ENCODE measurements around the gene GMDS. TPM values are rescaled to one million over a fixed set of nuclear protein-coding genes. Genes with fewer than 3 reads are reported as not detected.

Gene GMDS
- total and polyA plus RNA-seq, 2 of the 13 experiments (the other 11 are each of a cell fraction or from before 2014, with no cell fraction given), result 64.4 to 112 TPM

DNA sequence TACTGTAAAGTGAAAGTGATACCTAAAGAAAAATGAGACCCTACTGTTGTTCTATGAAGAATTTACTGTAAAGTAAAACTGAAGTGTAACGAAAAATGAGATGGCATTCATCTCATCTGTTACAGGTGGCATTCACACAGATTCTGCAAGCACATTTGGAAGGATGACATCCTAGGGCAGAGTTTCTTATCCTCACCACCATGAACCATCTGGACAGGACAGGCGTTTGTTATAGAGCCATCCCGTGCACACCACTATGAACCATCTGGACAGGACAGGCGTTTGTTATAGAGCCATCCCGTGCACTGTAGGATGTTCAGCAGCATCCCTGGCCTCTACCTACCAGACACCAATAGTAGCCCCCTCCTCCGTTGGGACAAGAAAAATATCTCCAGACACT lies 294.8 kb downstream of the GMDS start:
- FAIRE-seq (no peak), ATAC-seq (no peak; the same call in 2 of the 3 replicates), DNase-seq (ENCODE audit: low spot score) (no peak)
- no peak overlapping the region for H2AFZ ChIP-seq (ENCODE audit: low read length)
- H3K27me3 ChIP-seq (ENCODE audit: control insufficient read depth in 1 of 2, insufficient read depth in 2 of 2, low read length in 2 of 2), result no peaks in the 10 kb centered on the region
- intact Hi-C loops (cut with micrococcal nuclease; ENCODE audit: unreplicated experiment), result loop anchor here (10.0 kb wide), 1 partner anchor 404 kb away; no protein-coding TSS in a partner anchor
- no peak overlapping the region for H3K27ac ChIP-seq (ENCODE audit: extremely low read length, insufficient read depth, low read length)
- WGBS (ENCODE audit: low lambda C conversion rate), result over 99% methylated on average over 6 of the region's 6 CpGs
- H3K36me3 ChIP-seq (replicated peaks in 1 of 2; ENCODE audit: control insufficient read depth in 1 of 2, insufficient read depth in 2 of 2, low read length in 2 of 2), result peaks cover 22 to 73% of the 10 kb centered on the region in 2 experiments
- H3K4me1 ChIP-seq (ENCODE audit: insufficient read depth, low read length), result no peaks in the 10 kb centered on the region
- in situ Hi-C loops (cut with HindIII; ENCODE audit: extremely low pct_ligation_motif_present, low pct_unique_long_range_greater_than_20kb), result no loop called here
- CTCF ChIA-PET (ENCODE audit: low intra/inter-chr PET ratio, low total read pairs), result no interaction called here
- POLR2A ChIA-PET, result no interaction called here
- H3K79me2 ChIP-seq (ENCODE audit: insufficient read depth, low read length), result no peaks in the 10 kb centered on the region
- BruUV-seq (replicated peaks), result no TSS peak
- H3K9ac ChIP-seq (ENCODE audit: insufficient read depth, low read depth, low read length), result no peak overlapping the region
- TF ChIP-seq TBP (CRISPR knock-in tag; IDR thresholded peaks at IDR 0.05) (no peak), ZNF430 (CRISPR knock-in tag; IDR thresholded peaks at IDR 0.05) (no peak), CREB1 (IDR thresholded peaks at IDR 0.05) (no peak), CREB1 (CRISPR knock-in tag; IDR thresholded peaks at IDR 0.05) (no peak), IRX3 (CRISPR knock-in tag; IDR thresholded peaks at IDR 0.05; ENCODE audit: borderline replicate concordance, low read depth) (no peak)
- no peak overlapping the region for H3K4me2 ChIP-seq (ENCODE audit: low read depth, low read length)
- no peak overlapping the region for H3K4me3 ChIP-seq (replicated peaks in 1 of 3; ENCODE audit: insufficient read depth in 1 of 3, low read depth in 2 of 3, low read length in 3 of 3)
- no peaks in the 10 kb centered on the region for H4K20me1 ChIP-seq (ENCODE audit: insufficient read depth, low read length)
- H3K9me3 ChIP-seq (ENCODE audit: low read length), result no peaks in the 10 kb centered on the region

DNA sequence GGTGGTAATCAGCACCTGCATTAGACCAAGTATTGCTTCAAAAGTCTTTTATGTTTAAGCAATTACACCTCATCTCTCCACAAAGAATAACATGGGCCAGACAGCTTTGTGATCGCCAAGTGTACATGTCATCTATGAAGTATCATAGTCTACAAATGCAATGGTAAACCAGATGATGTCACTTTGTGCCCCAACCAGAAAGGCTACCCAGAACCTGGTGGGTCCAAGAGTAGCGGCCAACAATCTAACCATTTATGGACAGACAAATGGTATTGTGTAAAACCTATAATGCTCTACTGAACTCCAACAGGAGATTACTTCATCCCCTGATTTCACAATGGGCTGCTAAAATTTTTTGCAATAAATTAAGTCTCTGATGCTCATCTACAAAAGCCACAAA lies 295.9 kb downstream of the GMDS start:
- ChIA-PET POLR2A (no interaction called here), CTCF (ENCODE audit: low intra/inter-chr PET ratio, low total read pairs) (no interaction called here)
- no peak; the same call in 2 of the 3 replicates for ATAC-seq
- H3K4me1 ChIP-seq (ENCODE audit: insufficient read depth, low read length), result no peaks in the 10 kb centered on the region
- H3K4me3 ChIP-seq (replicated peaks in 1 of 3; ENCODE audit: insufficient read depth in 1 of 3, low read depth in 2 of 3, low read length in 3 of 3), result no peak overlapping the region
- H3K36me3 ChIP-seq (replicated peaks in 1 of 2; ENCODE audit: control insufficient read depth in 1 of 2, insufficient read depth in 2 of 2, low read length in 2 of 2), result peaks cover 21 to 71% of the 10 kb centered on the region in 2 experiments
- no peak overlapping the region for H3K9ac ChIP-seq (ENCODE audit: insufficient read depth, low read depth, low read length)
- no peak overlapping the region for H3K27ac ChIP-seq (ENCODE audit: extremely low read length, insufficient read depth, low read length)
- H4K20me1 ChIP-seq (ENCODE audit: insufficient read depth, low read length), result no peaks in the 10 kb centered on the region
- no peak overlapping the region for H2AFZ ChIP-seq (ENCODE audit: low read length)
- peak; percentile 12 for FAIRE-seq
- no peaks in the 10 kb centered on the region for H3K79me2 ChIP-seq (ENCODE audit: insufficient read depth, low read length)
- H3K9me3 ChIP-seq (ENCODE audit: low read length), result no peaks in the 10 kb centered on the region
- BruUV-seq (replicated peaks), result no TSS peak
- H3K27me3 ChIP-seq (ENCODE audit: control insufficient read depth in 1 of 2, insufficient read depth in 2 of 2, low read length in 2 of 2), result no peaks in the 10 kb centered on the region
- TF ChIP-seq ZNF879 (CRISPR knock-in tag; IDR thresholded peaks at IDR 0.05) (no peak), HNF4A (CRISPR knock-in tag; IDR thresholded peaks at IDR 0.05) (0 out of 2 replicates have a peak, but pooled peaks have one; percentile 4), CEBPB (IDR thresholded peaks at IDR 0.05; ENCODE audit: borderline replicate concordance, low read depth, low read length) (peak; percentile 83), CEBPG (CRISPR knock-in tag; IDR thresholded peaks at IDR 0.05) (0 out of 2 replicates have a peak, but pooled peaks have one; percentile 13), KDM4B (CRISPR knock-in tag; IDR thresholded peaks at IDR 0.05) (no peak)
- TF ChIP-seq, protein P1, sequence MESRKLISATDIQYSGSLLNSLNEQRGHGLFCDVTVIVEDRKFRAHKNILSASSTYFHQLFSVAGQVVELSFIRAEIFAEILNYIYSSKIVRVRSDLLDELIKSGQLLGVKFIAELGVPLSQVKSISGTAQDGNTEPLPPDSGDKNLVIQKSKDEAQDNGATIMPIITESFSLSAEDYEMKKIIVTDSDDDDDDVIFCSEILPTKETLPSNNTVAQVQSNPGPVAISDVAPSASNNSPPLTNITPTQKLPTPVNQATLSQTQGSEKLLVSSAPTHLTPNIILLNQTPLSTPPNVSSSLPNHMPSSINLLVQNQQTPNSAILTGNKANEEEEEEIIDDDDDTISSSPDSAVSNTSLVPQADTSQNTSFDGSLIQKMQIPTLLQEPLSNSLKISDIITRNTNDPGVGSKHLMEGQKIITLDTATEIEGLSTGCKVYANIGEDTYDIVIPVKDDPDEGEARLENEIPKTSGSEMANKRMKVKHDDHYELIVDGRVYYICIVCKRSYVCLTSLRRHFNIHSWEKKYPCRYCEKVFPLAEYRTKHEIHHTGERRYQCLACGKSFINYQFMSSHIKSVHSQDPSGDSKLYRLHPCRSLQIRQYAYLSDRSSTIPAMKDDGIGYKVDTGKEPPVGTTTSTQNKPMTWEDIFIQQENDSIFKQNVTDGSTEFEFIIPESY (CRISPR knock-in tag; IDR thresholded peaks at IDR 0.05), result peak; percentile 15; the same call in 1 of the 2 replicates
- H3K4me2 ChIP-seq (ENCODE audit: low read depth, low read length), result no peak overlapping the region
- in situ Hi-C loops (cut with HindIII; ENCODE audit: extremely low pct_ligation_motif_present, low pct_unique_long_range_greater_than_20kb), result no loop called here
- peak; percentile 40 for DNase-seq (ENCODE audit: low spot score)
- intact Hi-C loops (cut with micrococcal nuclease; ENCODE audit: unreplicated experiment), result no loop called here
- 85% methylated on average over 2 of the region's 2 CpGs for WGBS (ENCODE audit: low lambda C conversion rate)
